K562 (cell line): ENCODE data around the gene PLEKHA6. TPM values are rescaled to one million over a fixed set of nuclear protein-coding genes. Genes with fewer than 3 reads are reported as not detected.

Experiments used
- ATAC-seq: fragments of 200-7000 bp; cut with Tn5 transposase; 3 replicates; pipeline ENCODE4 v1.9.1; 2020; ENCODE audit warnings: moderate library complexity
- BruUV-seq: library from RNA; stranded (reverse); fragments of 400-500 nt; replicated peaks from 2 replicates; lab custom pipeline; 2021; lab: Mats Ljungman, UMichigan
- CTCF ChIA-PET: fragments of 300-600 bp; formaldehyde crosslinking; extraction: SDS; loops from one replicate; lab custom pipeline; 2021; ENCODE audit warnings: low intra/inter-chr PET ratio; lab: Yijun Ruan, JAX
- POLR2A ChIA-PET: fragments of 300-600, 350-650 bp; sonication (Branson Sonifier 250); formaldehyde crosslinking; extraction: SDS; loops from one replicate; lab custom pipeline; 2021; ENCODE audit warnings: antibody characterized with exemption, inconsistent platforms; lab: Yijun Ruan, JAX
- DNase-seq, 4 experiments: peaks; one replicate each; pipeline versions ENCODE4 v3.0.0 to v3.0.0-alpha.2; 2011 to 2018; ENCODE audit warnings: low spot score in 3 of 4, mixed read lengths in 3 of 4; ENCODE audit errors: extremely low read depth in 1 of 4
- FAIRE-seq: peaks from 2 replicates; lab custom pipeline; 2011; peaks lifted over from hg19 to GRCh38; lab: Jason Lieb, UNC
- H2AFZ ChIP-seq: 2 replicates; pipeline ENCODE4 v1.6.0; 2011; ENCODE audit warnings: low read depth, low read length, control low read depth, inconsistent platforms
- H3K27ac ChIP-seq: fragments of 200-600 bp; 3 replicates; pipeline ENCODE4 v1.8.0; 2011; ENCODE audit warnings: low read depth, mild to moderate bottlenecking, control low read depth, inconsistent platforms, low read length, moderate library complexity, mixed read lengths; ENCODE audit errors: extremely low read depth
- H3K27me3 ChIP-seq, 2 experiments: fragments of 300-600 bp in 1 of 2; 2 replicates in 1 of 2; 3 replicates in 1 of 2; pipeline versions ENCODE4 v1.6.0 to v1.8.0; 2011; ENCODE audit warnings: inconsistent platforms in 2 of 2, low read length in 2 of 2, mild to moderate bottlenecking in 1 of 2, mixed read lengths in 1 of 2, moderate library complexity in 1 of 2; ENCODE audit not compliant: control insufficient read depth in 2 of 2, insufficient read depth in 2 of 2
- H3K36me3 ChIP-seq: fragments of 300-600 bp; 3 replicates; pipeline ENCODE4 v1.8.0; 2011; ENCODE audit warnings: mild to moderate bottlenecking, low read length, inconsistent platforms; ENCODE audit not compliant: control insufficient read depth, insufficient read depth
- H3K4me1 ChIP-seq, 2 experiments: fragments of 200-600 bp in 1 of 2; replicated peaks in 1 of 2; 2 replicates in 1 of 2; 3 replicates in 1 of 2; pipeline versions ENCODE4 v1.5.1 to v1.8.0; 2011; ENCODE audit warnings: inconsistent platforms in 2 of 2, low read length in 2 of 2, mild to moderate bottlenecking in 1 of 2, mixed read lengths in 1 of 2, moderate library complexity in 1 of 2; ENCODE audit not compliant: control insufficient read depth in 2 of 2, insufficient read depth in 2 of 2
- H3K4me2 ChIP-seq: 2 replicates; pipeline ENCODE4 v1.6.1; 2011; ENCODE audit warnings: low read length, control low read depth, inconsistent platforms, mixed read lengths; ENCODE audit not compliant: insufficient read depth
- H3K4me3 ChIP-seq: fragments of 200-600 bp; sonication (generic), shearing (Covaris generic); 2 replicates; pipeline ENCODE4 v1.5.1; 2016; ENCODE audit warnings: control low read depth, inconsistent platforms
- H3K79me2 ChIP-seq: fragments of 200-600 bp; 3 replicates; pipeline ENCODE4 v1.8.0; 2011; ENCODE audit warnings: low read length, inconsistent platforms; ENCODE audit not compliant: control insufficient read depth, insufficient read depth
- H3K9ac ChIP-seq, 2 experiments: 2 replicates each; pipeline versions ENCODE4 v1.6.0 to v1.6.1; 2011; ENCODE audit warnings: low read depth in 2 of 2, low read length in 2 of 2, control low read depth in 1 of 2, inconsistent platforms in 1 of 2, mild to moderate bottlenecking in 1 of 2, mixed read lengths in 1 of 2; ENCODE audit not compliant: insufficient read depth in 1 of 2
- H3K9me1 ChIP-seq: one replicate; pipeline ENCODE4 v1.6.0; 2011; ENCODE audit warnings: inconsistent platforms, mild to moderate bottlenecking, low read length, moderate library complexity; ENCODE audit not compliant: control insufficient read depth, insufficient read depth
- H3K9me3 ChIP-seq: replicated peaks from 2 replicates; pipeline ENCODE4 v1.5.1; 2011; ENCODE audit warnings: low read depth, low read length, inconsistent platforms; ENCODE audit not compliant: control insufficient read depth, insufficient read depth
- H4K20me1 ChIP-seq: replicated peaks from 2 replicates; pipeline ENCODE4 v1.6.1; 2011; ENCODE audit warnings: low read length, inconsistent platforms, mixed read lengths; ENCODE audit not compliant: control insufficient read depth, insufficient read depth
- HSF4 ChIP-seq: fragments of 250-450 bp; sonication (Bioruptor Pico); IDR thresholded peaks from 2 replicates; pipeline ENCODE4 v2.1.2; 2022; ENCODE audit warnings: mild to moderate bottlenecking, moderate library complexity, borderline replicate concordance
- POLR2B ChIP-seq: fragments of 450-650 bp; IDR thresholded peaks from 2 replicates; pipeline ENCODE4 v1.6.1; 2018; ENCODE audit warnings: low read depth; ENCODE audit not compliant: partially characterized antibody
- POLR2H ChIP-seq: IDR thresholded peaks from 2 replicates; pipeline ENCODE4 v1.6.1; 2016; ENCODE audit warnings: missing genetic modification characterization, low read depth, mild to moderate bottlenecking, control low read depth, missing compliant biosample characterization, moderate library complexity
- STAT6 ChIP-seq: sonication (generic); formaldehyde crosslinking; IDR thresholded peaks from 2 replicates; pipeline ENCODE4 v1.8.1; 2023; ENCODE audit warnings: mild to moderate bottlenecking, missing genetic modification reagents
- TRIM28 ChIP-seq: fragments of 450-650 bp; IDR thresholded peaks from 2 replicates; pipeline ENCODE4 v1.6.1; 2017
- WGBS: fragments of 100-300 bp; shearing (Covaris generic); methylation state at CpG from one replicate; pipeline ENCODE4 v1.1.6; 2016; ENCODE audit warnings: low coverage, mixed read lengths; ENCODE audit not compliant: insufficient coverage; ENCODE audit errors: missing lambda C conversion rate; 5-methylcytosine and 5-hydroxymethylcytosine counted together
- in situ Hi-C: fragments of 300-500 bp; cut with MboI; formaldehyde crosslinking; loops from 4 replicates; pipeline ENCODE4 v1.15.0; 2018; ENCODE audit warnings: inconsistent platforms, mixed read lengths
- intact Hi-C: fragments of 100-400 bp; cut with micrococcal nuclease; formaldehyde crosslinking; loops from 2 replicates; pipeline ENCODE4 v1.14.2; 2022
- polyA plus RNA-seq, 8 experiments: library from polyadenylated mRNA; depleted of rRNA in 4 of 8; stranded (reverse) in 5 of 8; unstranded in 3 of 8; fragments of >200 nt; fragmentation: Nextera tagmentation in 2 of 8; fragmentation: Illumina TruSeq in 1 of 8; extraction: Ambion mirVana in 2 of 8; extraction: Trizol in 1 of 8; gene quantifications; 2 replicates each; pipeline versions ENCODE4 v1.2.1 to v1.2.3, GENCODE V29; 2011 to 2014; ENCODE audit warnings: inconsistent platforms in 1 of 8, missing spikeins in 1 of 8
- total RNA-seq, 7 experiments: library from RNA; depleted of rRNA in 6 of 7; stranded (reverse); fragments of >200 nt in 6 of 7; fragmentation: Illumina TruSeq in 2 of 7; extraction: Trizol in 2 of 7; gene quantifications; 2 replicates each; pipeline versions ENCODE4 v1.2.1 to v1.2.3, GENCODE V29; 2011 to 2021; ENCODE audit warnings: low replicate concordance in 1 of 7

Gene PLEKHA6
- total and polyA plus RNA-seq, 9 of the 15 experiments (the other 6 are each of a cell fraction or from before 2014, with no cell fraction given): under 0.01 to 0.33 (median 0.01) TPM; not detected in 4

DNA sequence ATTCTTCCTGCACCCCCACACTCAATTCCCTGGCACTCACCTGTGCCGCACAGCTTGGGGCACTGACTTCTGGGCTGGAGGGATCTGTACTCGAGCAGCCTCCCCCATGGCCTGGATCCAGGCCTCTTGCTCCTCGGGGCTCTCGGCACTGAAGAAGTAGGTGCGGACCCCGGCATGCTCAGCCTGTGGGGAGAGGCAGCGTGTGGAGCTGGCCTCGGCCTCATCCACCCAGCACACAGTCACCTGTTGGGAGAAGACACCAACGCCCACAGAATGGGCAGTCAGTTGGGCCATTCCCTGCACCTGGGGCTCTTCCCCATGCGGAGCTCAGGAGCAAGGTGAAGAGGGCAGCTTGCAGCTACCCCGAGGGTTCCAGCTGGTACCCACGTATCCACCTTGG is 98.5 kb downstream of the PLEKHA6 start:
- ATAC-seq (no peak), FAIRE-seq (no peak), DNase-seq (no peak)
- Histone ChIP-seq H4K20me1 (peaks cover 14% of the 10 kb centered on the region; the same call in 1 of the 2 replicates), H3K4me1 (peaks cover 0 to 7% of the 10 kb centered on the region in 2 experiments; a peak in 2 of 5 replicates), H3K9ac (no peak overlapping the region), H3K27ac (no peak overlapping the region), H3K27me3 (peaks cover 44 to 86% of the 10 kb centered on the region in 2 experiments; a peak in 4 of 5 replicates), H3K79me2 (no peaks in the 10 kb centered on the region), H3K4me3 (no peak overlapping the region), H2AFZ (no peak overlapping the region), H3K4me2 (no peak overlapping the region), H3K36me3 (no peaks in the 10 kb centered on the region), H3K9me3 (no peaks in the 10 kb centered on the region), H3K9me1 (no peaks in the 10 kb centered on the region)
- intact Hi-C loops (no loop called here), in situ Hi-C loops (no loop called here)
- no TSS peak for BruUV-seq
- 9% methylated on average over 12 of the region's 12 CpGs for WGBS
- POLR2A ChIA-PET: no interaction called here
- TF ChIP-seq TRIM28 (no peak), STAT6 (CRISPR knock-in tag) (no peak), POLR2B (no peak), HSF4 (CRISPR knock-in tag) (no peak), POLR2H (tag) (no peak)
- CTCF ChIA-PET: no interaction called here
